ENCODE results near the gene F7. TPM values are rescaled to one million over a fixed set of nuclear protein-coding genes. Genes with fewer than 3 reads are reported as not detected.

F7 gene
- total RNA-seq, 4 donors from 2014 or later: not detected

GRCh38 chr13:113114511-113115362, 9.1 kb downstream of the F7 start:
- no peak overlapping the region for H3K27ac ChIP-seq
- peaks cover 4 to 13% of the 10 kb centered on the region in 2 donors for H3K4me1 ChIP-seq
- intact Hi-C loops (cut with DNase I): no loop called here
- 85 to 89% methylated on average over 12 to 17 of the region's 17 CpGs for WGBS, 2 donors
- no peak for DNase-seq
- H3K4me3 ChIP-seq (replicated peaks in 1 of 3): no peak overlapping the region
- peaks cover 12% of the 10 kb centered on the region for H3K27me3 ChIP-seq
- H3K36me3 ChIP-seq: no peaks in the 10 kb centered on the region
- no peak for TF ChIP-seq POLR2A (IDR thresholded peaks at IDR 0.05)
- no peak for TF ChIP-seq CTCF (IDR thresholded peaks at IDR 0.05)
- H3K9me3 ChIP-seq: no peaks in the 10 kb centered on the region

GRCh38 chr13:113115363-113116205, 10.0 kb downstream of the F7 start:
- Histone ChIP-seq H3K4me1 (peaks cover under 1 to 5% of the 10 kb centered on the region in 2 donors), H3K9me3 (no peaks in the 10 kb centered on the region), H3K4me3 (replicated peaks in 1 of 3) (no peak overlapping the region), H3K36me3 (no peaks in the 10 kb centered on the region), H3K27me3 (peaks cover 6% of the 10 kb centered on the region), H3K27ac (no peak overlapping the region)
- 80 to 81% methylated on average over 9 to 16 of the region's 21 CpGs for WGBS, 2 donors
- TF ChIP-seq CTCF (IDR thresholded peaks at IDR 0.05) (no peak), POLR2A (IDR thresholded peaks at IDR 0.05) (no peak)
- intact Hi-C loops (cut with DNase I): no loop called here
- no peak for DNase-seq

- Histone ChIP-seq H3K27me3 (no peaks in the 10 kb centered on the region), H3K4me3 (replicated peaks in 1 of 3) (no peak overlapping the region), H3K9me3 (no peaks in the 10 kb centered on the region), H3K4me1 (no peaks in the 10 kb centered on the region), H3K36me3 (no peaks in the 10 kb centered on the region), H3K27ac (no peak overlapping the region)
- TF ChIP-seq POLR2A (IDR thresholded peaks at IDR 0.05): no peak
- no peak for TF ChIP-seq CTCF (IDR thresholded peaks at IDR 0.05)
- WGBS, 2 donors: 81 to 87% methylated on average over 10 of the region's 10 CpGs
- intact Hi-C loops (cut with DNase I): no loop called here
- no peak for DNase-seq
Measured at GRCh38 chr13:113116206-113116800, 10.7 kb downstream of the F7 start.

GRCh38 chr13:113116871-113117271, 11.3 kb downstream of the F7 start:
- intact Hi-C loops (cut with DNase I): no loop called here
- no peaks in the 10 kb centered on the region for H3K27me3 ChIP-seq
- H3K9me3 ChIP-seq: no peaks in the 10 kb centered on the region
- no peaks in the 10 kb centered on the region for H3K4me1 ChIP-seq
- H3K4me3 ChIP-seq (replicated peaks in 1 of 3): no peak overlapping the region
- no peaks in the 10 kb centered on the region for H3K36me3 ChIP-seq
- TF ChIP-seq CTCF (IDR thresholded peaks at IDR 0.05): no peak
- TF ChIP-seq POLR2A (IDR thresholded peaks at IDR 0.05): no peak
- H3K27ac ChIP-seq: no peak overlapping the region
- DNase-seq: no peak
- 86 to 87% methylated on average over 10 of the region's 10 CpGs for WGBS, 2 donors

All from thyroid gland (tissue), 4 donors.